ENCODE data around the gene L3MBTL4. TPM values are rescaled to one million over a fixed set of nuclear protein-coding genes. Genes with fewer than 3 reads are reported as not detected.

L3MBTL4 gene
- total RNA-seq, 1 donor from 2014 or later, result 17.5 TPM

DNA sequence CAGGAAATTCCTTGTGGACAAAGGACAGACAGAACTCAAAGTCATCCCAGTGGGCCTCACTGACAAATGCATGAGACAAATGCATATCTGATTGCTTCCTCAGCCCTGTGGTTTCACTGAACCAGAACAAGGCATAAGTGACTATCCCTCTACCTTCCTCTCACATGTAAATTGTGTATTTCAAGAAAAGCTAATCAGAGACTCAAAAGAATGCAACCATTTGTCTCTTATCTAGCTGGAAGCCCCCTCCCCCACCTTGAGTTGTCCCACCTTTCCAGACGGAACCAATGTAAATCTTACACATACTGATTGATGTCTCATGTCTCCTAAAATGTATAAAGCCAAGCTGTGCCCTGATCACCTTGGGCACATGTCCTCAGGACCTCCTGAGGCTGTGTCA lies 417.4 kb downstream of the L3MBTL4 start:
- peaks cover 10% of the 10 kb centered on the region for H3K36me3 Mint-ChIP-seq
- H3K4me1 Mint-ChIP-seq, result peaks cover 19% of the 10 kb centered on the region
- no peak overlapping the region for H3K4me3 Mint-ChIP-seq
- TF ChIP-seq, protein P1, sequence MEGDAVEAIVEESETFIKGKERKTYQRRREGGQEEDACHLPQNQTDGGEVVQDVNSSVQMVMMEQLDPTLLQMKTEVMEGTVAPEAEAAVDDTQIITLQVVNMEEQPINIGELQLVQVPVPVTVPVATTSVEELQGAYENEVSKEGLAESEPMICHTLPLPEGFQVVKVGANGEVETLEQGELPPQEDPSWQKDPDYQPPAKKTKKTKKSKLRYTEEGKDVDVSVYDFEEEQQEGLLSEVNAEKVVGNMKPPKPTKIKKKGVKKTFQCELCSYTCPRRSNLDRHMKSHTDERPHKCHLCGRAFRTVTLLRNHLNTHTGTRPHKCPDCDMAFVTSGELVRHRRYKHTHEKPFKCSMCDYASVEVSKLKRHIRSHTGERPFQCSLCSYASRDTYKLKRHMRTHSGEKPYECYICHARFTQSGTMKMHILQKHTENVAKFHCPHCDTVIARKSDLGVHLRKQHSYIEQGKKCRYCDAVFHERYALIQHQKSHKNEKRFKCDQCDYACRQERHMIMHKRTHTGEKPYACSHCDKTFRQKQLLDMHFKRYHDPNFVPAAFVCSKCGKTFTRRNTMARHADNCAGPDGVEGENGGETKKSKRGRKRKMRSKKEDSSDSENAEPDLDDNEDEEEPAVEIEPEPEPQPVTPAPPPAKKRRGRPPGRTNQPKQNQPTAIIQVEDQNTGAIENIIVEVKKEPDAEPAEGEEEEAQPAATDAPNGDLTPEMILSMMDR (IDR thresholded peaks at IDR 0.05; ENCODE audit: unreplicated experiment), result no peak
- H3K27me3 Mint-ChIP-seq (ENCODE audit: low read depth), result no peaks in the 10 kb centered on the region
- H3K27ac Mint-ChIP-seq, result no peak overlapping the region
- H3K9me3 Mint-ChIP-seq, result peaks cover 13% of the 10 kb centered on the region
- DNase-seq (ENCODE audit: low spot score in 2 of 2, unreplicated experiment in 2 of 2), result no peak

DNA sequence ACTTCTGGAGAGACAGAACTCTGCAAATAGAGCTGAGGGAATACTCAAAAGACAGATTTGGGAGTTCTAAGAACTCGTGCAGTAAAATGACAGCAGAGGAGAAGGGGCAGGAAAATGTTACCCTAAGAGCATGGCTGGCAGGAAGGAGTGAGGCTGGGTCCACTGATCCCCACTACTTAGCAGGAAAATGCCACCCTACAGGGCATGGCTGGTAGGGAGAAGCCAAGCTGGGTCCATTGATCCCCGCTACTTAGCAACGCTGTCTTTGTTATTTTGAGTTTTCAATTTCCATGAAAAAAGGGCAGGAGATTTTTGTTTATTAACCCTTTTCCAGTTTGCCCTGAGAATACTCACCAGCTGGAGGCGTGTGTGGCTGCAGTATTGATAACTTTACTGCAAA lies 419.1 kb downstream of the L3MBTL4 start:
- H3K9me3 Mint-ChIP-seq, result peaks cover 15% of the 10 kb centered on the region
- H3K27me3 Mint-ChIP-seq (ENCODE audit: low read depth), result no peaks in the 10 kb centered on the region
- TF ChIP-seq, protein P1 (IDR thresholded peaks at IDR 0.05; ENCODE audit: unreplicated experiment), result no peak
- no peak overlapping the region for H3K4me3 Mint-ChIP-seq
- no peak for DNase-seq (ENCODE audit: low spot score in 2 of 2, unreplicated experiment in 2 of 2)
- peaks cover 10% of the 10 kb centered on the region for H3K36me3 Mint-ChIP-seq
- H3K4me1 Mint-ChIP-seq, result peaks cover 19% of the 10 kb centered on the region
- no peak overlapping the region for H3K27ac Mint-ChIP-seq

DNA sequence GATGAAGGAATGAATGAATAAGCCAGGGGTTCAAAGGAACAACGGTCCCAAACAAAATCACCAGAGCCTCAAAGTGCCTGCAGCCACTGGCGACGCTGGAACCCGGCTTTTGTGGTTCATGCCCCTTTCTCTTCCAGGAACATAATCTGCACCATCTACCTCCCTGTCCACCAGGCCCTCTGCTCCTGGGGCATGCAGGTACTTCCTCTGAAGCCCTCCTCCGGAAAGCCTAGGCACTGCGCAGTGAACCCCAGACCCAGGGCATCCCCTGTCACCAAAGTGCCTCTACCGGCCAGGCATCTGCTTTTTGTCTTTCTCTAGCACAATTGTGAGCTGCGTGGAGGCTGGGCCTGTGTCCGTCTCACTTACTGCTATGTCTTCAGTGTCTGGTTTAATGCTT lies 420.8 kb downstream of the L3MBTL4 start:
- Mint-ChIP-seq H3K4me1 (peaks cover 14% of the 10 kb centered on the region), H3K27me3 (ENCODE audit: low read depth) (no peaks in the 10 kb centered on the region), H3K27ac (no peak overlapping the region), H3K9me3 (peaks cover 4% of the 10 kb centered on the region), H3K4me3 (no peak overlapping the region), H3K36me3 (peaks cover 3% of the 10 kb centered on the region)
- TF ChIP-seq, protein P1 (IDR thresholded peaks at IDR 0.05; ENCODE audit: unreplicated experiment), result no peak
- DNase-seq (ENCODE audit: low spot score in 2 of 2, unreplicated experiment in 2 of 2), result no peak

DNA sequence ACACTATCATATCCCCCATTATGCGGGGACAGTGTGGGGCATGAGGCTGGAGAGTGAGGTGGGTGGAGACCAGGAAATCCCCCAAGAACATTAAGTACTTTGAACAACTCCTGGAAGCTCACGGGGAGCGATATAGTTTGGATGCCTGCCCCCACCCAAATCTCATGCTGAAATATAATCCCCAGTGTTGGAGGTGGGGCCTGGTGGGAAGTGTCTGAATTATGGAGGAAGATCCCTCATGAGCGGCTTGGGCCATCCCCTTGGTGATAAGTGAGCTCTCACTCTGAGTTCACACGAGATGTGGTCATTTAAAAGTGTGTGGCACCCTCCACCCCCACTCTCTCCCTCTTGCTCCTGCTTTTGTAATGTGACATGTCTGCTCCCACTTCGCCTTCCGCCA lies 422.3 kb downstream of the L3MBTL4 start:
- H3K4me3 Mint-ChIP-seq, result no peak overlapping the region
- peaks cover 4% of the 10 kb centered on the region for H3K9me3 Mint-ChIP-seq
- TF ChIP-seq, protein P1 (IDR thresholded peaks at IDR 0.05; ENCODE audit: unreplicated experiment), result no peak
- no peak overlapping the region for H3K27ac Mint-ChIP-seq
- no peaks in the 10 kb centered on the region for H3K27me3 Mint-ChIP-seq (ENCODE audit: low read depth)
- H3K4me1 Mint-ChIP-seq, result peaks cover 6% of the 10 kb centered on the region
- DNase-seq (ENCODE audit: low spot score in 2 of 2, unreplicated experiment in 2 of 2), result no peak
- peaks cover 3% of the 10 kb centered on the region for H3K36me3 Mint-ChIP-seq

DNA sequence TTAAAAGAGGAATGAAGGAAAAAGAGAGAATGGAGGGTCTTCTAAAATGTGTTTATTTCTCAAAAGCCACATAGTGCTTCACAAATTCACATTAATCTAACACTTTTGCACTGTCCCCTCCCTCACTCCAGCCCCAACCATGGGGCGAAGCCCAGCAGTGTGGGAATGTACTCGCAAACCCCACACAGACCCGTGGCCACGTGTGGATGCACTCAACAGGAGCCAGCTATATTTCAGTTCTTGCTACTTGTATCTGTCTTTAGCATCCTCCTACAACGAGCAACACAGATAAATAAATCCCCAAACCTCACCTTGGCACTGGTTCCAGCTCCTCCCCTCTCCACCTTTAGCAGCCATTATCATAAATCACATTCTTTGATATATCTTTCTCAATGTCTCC lies 427.5 kb downstream of the L3MBTL4 start:
- Mint-ChIP-seq H3K4me1 (peaks cover 36% of the 10 kb centered on the region), H3K27me3 (ENCODE audit: low read depth) (no peaks in the 10 kb centered on the region), H3K27ac (no peak overlapping the region), H3K9me3 (peaks cover 4% of the 10 kb centered on the region), H3K4me3 (no peak overlapping the region), H3K36me3 (no peaks in the 10 kb centered on the region)
- no peak for DNase-seq (ENCODE audit: low spot score in 2 of 2, unreplicated experiment in 2 of 2)
- TF ChIP-seq, protein P1 (IDR thresholded peaks at IDR 0.05; ENCODE audit: unreplicated experiment), result no peak
